HG03097 (cell line): Measurements from ENCODE around the gene ERP29.
"Not testable (repeated sequence)": the region's sequence is repeated elsewhere in the genome, so short reads cannot be mapped to it uniquely, and the experiment has no call there.

ENCODE experiments used
- ATAC-seq: cut with Tn5 transposase; IDR thresholded peaks from one replicate; pipeline ENCODE4 v1.9.1; 2021; ENCODE audit not compliant: unreplicated experiment, low FRiP score

ERP29 gene

DNA sequence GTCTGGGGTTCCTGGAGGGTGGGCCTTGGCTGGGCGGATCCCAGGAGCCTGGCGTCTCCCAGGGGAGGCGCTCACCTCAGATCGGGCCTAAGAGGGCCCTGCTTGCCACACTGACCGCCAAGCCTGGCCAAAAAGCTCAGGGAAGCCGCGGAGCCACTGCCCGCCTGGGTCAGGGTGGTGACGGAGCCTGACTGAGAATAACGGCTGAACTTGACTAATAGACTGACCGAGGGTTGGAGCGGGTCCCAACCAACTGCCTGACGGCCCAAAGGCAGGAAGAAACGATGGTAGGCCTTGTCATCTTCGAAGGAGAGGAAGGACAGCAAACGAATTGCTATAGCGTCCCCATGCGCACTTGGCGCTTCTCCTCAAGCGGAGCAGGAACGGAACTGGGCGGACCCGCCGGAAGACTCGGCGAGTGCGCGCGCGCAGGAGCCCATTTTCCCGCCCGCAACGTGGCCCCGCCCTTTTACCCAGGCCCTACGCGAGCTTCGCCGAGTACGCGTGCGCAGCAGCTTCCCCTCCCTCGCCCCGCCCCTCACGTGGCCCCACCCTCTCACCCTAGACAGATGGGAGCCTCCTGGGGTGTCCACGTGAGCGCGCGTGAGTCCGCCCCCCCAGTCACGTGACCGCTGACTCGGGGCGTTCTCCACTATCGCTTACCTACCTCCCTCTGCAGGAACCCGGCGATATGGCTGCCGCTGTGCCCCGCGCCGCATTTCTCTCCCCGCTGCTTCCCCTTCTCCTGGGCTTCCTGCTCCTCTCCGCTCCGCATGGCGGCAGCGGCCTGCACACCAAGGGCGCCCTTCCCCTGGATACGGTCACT is at the start of gene ERP29, which contains the start of gene TMEM116:
ERP29 (plus strand) TSS at position 652 of the 826 bp plus-strand sequence; CDS start at position 692, 40 bp downstream.
TMEM116 (minus strand) TSS at position 391 of the 826 bp plus-strand sequence. CDS start 7,895 bp downstream, outside the sequence.
- ATAC-seq, result peak; percentile 74

GRCh38 chr12:111964935-111965334 is 48.3 kb upstream of the ERP29 start:
- ATAC-seq, result no peak

- ATAC-seq, result no peak
Observed at GRCh38 chr12:111971800-111972199, 41.4 kb upstream of the ERP29 start.

DNA sequence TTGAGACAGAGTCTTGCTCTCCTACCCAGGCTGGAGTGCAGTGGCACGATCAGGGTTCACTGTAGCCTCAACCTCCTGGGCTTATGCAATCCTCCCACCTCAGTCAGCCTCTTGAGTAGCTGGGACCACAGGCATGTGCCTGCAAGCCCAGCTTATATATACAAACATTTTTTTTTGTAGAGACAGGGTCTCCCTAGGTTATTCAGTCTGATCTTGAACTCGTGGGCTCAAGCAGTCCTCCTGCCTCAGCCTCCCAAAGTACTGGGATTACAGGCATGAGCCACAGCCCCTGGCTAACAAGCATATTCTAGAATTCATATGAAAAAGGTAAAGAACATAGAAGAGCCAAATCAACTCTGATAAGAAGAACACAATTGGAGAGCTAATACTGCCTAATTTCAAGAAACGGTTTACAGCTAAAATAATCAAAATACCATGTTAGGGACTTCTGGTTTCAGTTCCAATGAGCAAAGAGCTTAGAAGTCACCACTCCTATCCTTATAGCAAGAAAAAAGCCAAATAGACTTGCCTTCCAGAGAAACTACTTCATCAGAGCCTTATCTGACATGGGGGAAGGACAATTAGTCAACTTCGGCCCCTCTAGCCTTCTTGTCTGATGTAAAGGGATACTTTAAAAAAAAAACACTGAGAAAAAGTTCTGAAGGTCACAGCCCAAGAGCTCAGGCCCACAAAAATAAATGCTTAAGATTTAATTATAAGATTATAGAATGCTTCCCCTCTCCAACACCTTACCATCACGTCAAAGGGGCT is 37.9 kb upstream of the ERP29 start:
- ATAC-seq, result no peak

DNA sequence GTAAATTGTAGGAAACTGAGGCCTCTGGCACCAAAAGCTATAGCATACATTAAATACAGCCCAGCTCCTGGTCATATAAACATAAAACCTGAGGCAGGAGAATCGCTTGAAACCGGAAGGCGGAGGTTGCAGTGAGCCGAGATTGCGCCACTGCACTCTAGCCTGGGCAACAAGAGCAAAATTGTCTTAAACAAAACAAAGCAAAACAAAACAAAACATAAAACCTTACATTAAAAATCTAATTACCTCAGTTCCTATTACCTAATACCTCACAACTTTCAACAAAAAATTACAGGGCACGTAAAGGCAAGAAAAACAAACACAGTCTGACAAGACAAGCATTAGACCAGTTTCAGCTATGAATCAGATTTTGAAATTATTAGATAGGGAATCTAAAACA is 36.9 kb upstream of the ERP29 start:
- ATAC-seq, result no peak

- no peak for ATAC-seq
Observed at GRCh38 chr12:111976860-111977259, 36.4 kb upstream of the ERP29 start.

GRCh38 chr12:111978545-111978944 is 34.7 kb upstream of the ERP29 start:
- no peak for ATAC-seq

DNA sequence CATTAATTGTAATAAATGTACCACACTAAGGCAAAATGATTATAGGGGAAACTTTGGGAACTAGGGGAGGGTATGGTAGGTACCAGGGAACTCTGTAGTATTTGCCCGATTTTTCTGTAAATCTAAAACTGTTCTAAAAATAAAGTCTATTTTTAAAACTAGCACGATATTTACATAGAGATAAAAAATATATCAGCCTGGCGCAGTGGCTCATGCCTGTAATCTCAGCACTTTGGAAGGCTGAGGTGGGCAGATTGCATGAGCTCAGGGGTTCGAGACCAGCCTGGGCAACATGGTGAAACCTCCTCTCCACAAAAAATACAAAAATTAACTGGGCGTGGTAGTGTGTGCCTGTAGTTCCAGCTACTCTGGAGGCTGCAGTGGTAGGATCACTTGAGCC is 32.6 kb upstream of the ERP29 start:
- no peak for ATAC-seq

DNA sequence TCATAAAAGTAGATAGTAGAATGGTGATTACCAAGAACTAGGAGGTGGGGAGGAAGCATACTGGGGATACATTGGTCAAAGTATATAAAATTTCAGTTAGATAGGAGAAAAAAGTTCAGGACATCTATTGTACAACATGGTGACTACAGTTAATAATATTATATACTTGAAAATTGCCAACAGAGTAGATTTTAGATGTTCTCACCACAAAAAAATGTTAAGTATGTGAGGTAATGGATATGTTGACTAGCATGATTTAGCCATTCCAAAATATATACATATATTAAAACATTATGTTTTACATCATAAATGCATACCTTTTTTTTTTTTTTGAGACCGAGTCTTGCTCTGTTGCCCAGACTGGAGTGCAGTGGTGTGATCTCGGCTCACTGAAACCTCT is 31.2 kb upstream of the ERP29 start:
- ATAC-seq, result no peak

DNA sequence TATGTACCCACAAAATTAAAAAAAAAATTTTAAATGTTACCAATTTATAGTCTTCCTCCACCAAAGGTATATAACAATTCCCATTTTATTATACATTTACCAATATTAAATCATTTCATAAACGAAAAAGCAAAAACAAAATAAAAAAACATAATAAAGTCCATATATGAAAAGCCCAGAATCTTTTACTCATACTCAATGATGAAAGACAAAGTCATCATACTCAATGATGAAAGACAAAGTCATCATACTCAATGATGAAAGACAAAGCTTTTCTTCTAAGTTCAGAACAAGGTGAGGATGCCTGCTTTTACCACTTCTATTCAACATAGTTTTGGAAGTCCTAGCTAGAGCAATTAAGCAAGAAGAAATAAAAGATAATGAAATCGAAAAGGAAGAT is 28.4 kb upstream of the ERP29 start:
- ATAC-seq, result no peak

- ATAC-seq, result no peak
Observed at GRCh38 chr12:111991535-111991934, 21.7 kb upstream of the ERP29 start.

DNA sequence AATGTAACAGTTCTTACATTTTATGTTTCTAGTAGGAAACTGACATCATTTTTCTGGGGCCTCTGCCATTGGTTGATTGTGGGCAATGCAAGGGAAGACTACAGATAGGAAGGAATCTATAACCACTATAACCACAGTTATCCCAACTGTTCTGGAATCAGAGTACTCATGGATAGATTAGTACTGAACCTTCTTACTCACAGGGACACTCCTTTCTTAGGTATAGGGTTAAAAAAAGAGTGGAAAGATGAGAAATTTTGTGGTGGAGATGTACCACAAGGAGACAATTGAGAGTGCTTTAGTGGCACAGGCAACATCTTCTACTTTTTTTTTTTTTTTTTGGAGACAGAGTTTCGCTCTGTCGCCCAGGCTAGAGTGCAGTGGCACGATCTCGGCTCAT is 21.3 kb upstream of the ERP29 start:
- no peak for ATAC-seq

DNA sequence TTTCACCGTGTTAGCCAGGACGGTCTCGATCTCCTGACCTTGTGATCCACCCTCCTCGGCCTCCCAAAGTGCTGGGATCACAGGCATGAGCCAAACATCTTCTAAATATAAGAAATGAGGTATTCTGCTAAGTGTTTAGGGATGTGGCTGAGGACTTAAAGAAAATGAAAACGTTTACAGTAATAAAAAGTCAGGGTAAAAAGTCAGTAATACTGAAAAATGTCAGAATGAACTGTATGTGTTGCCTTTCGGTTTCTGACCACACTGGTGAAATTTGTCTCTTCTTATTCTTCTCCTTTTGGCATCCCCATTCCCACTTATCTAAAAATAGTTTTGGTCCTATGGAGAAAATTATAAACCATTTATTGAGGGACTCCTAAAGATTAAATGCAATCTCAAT is 20.8 kb upstream of the ERP29 start:
- no peak for ATAC-seq

DNA sequence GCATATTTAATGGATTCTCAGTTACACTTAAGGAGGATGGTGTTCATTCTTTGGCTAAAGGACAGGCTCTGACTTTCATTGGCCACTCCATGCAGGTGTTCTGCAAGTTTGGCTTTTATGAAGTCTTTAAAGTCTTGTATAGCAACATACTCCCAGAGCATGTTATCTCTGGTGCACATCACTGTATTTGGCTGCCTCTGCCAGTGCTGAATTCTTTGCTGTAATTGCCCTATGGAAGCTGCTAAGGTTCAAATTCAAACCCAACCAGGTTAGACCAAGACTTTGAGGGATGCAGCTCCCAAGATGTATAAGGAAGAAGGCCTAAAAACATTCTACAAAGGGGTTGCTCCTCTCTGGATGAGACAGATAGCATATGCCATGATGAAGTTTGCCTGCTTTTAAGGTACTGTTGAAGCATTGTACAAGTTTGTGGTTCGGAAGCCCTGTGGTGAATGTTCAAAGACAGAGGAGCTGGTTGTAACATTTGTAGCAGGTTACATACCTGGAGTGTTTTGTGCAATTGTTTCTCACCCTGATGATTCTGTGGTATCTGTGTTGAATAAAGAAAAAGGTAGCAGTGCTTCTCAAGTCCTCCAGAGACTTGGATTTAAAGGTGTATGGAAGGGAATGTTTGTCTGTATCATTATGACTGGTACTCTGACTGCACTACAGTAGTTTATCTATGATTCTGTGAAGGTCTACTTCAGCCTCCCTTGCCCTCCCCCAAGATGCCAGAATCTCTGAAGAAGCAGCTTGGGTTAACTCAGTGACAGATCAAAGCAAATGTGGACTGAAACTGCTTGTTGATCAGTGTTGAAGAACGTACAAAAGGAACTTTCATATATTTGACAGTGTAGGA is 19.7 kb upstream of the ERP29 start:
- no peak for ATAC-seq

DNA sequence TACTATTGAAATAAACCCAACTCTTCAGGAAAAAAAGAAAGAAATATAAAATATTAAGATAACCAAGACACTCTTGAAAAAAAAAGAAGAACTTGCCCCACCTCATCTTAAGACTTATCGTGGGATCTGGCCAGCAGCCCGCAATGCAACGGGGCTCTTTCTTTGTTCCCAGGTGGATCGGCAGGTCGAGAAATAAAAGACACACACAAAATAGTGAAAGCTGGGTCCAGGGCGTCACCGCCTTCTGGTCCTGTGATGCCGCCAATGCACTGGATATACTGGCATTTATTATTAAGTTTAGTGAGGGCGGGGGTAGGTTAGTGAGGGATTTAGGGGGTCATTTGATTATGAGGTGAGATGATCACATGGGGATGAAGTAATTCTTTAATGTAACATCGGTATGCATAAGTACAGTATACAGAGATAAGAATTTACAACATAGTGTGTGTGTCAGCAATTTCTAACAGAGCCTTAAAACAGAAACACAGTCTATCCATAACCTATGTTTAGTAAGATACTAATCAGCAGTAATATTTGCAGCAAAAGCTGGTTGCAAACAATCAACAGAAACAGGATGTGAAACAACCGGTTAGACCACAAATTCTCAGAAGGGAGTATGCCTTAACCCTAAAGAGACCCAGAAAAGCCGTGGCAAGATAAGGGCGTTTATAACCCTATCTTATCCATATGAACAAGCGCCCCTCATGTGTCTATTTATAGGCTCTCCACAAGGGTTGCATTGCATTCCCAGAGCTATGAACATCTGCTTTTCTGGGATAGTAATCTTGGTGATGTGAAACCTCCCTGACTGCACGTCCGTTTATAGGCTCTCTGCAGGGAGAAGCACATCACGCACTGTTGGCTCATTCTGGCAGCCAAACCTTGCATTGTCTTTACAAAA is 18.8 kb upstream of the ERP29 start:
- ATAC-seq, result not testable (repeated sequence)

- ATAC-seq, result no peak
Observed at GRCh38 chr12:111995782-111996480, 17.3 kb upstream of the ERP29 start.

GRCh38 chr12:111997300-111997699 is 15.9 kb upstream of the ERP29 start:
- ATAC-seq, result no peak

DNA sequence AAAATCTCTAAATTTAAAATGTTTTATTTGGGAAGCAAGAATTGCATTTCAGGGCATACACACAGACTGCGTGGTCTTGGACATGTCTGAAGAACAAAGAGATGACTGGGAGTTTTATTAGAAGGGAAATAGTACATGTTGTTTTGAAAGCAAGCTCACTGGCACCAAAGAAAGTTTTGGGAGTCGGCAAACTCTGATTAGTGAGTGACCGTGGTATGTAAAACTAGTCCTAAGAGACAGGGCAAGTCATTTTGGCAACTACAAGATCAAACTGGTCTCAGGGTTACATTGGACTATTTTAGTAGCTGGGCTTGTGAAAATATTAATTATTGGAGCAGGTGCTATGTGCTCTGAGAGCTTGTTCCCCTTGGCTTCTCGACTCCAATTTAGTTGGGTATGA is 15.2 kb upstream of the ERP29 start:
- no peak for ATAC-seq

GRCh38 chr12:111999129-111999528 is 14.1 kb upstream of the ERP29 start:
- ATAC-seq, result not testable (repeated sequence)
